Colonic mucosa (tissue), 4 donors: Measurements from ENCODE around the gene TCERG1L. TPM values are rescaled to one million over a fixed set of nuclear protein-coding genes. Genes with fewer than 3 reads are reported as not detected.

ENCODE experiments used
- DNase-seq: peaks from one replicate; pipeline ENCODE4 v3.0.0-alpha.2; 2020
- H3K27ac ChIP-seq: fragments of 200-600 bp; one replicate; pipeline ENCODE4 v1.8.0; 2021
- H3K27me3 ChIP-seq: fragments of 200-600 bp; one replicate; pipeline ENCODE4 v1.8.0; 2021
- H3K36me3 ChIP-seq: fragments of 200-600 bp; one replicate; pipeline ENCODE4 v1.8.0; 2021
- H3K4me1 ChIP-seq: fragments of 200-600 bp; one replicate; pipeline ENCODE4 v1.8.0; 2021; ENCODE audit warnings: mild to moderate bottlenecking
- H3K4me3 ChIP-seq: fragments of 200-600 bp; one replicate; pipeline ENCODE4 v1.8.0; 2021
- H3K9ac ChIP-seq, 2 donors: one replicate each; pipeline ENCODE4 v1.7.0; 2013; ENCODE audit warnings: control low read depth in 2 of 2, low read depth in 2 of 2, low read length in 2 of 2
- H3K9me3 ChIP-seq: fragments of 200-600 bp; one replicate; pipeline ENCODE4 v1.8.0; 2021
- intact Hi-C: fragments of 100-400 bp; cut with DNase I; formaldehyde crosslinking; loops from one replicate; pipeline ENCODE4 v1.14.1; 2022
- total RNA-seq, 2 donors: library from RNA; stranded (reverse); fragmentation: NEBNext Ultra II Directional in 1 of 2; extraction: Animal tissue kit (Norgen Biotek cat#: 25700) in 1 of 2; gene quantifications; one replicate each; pipeline ENCODE4 v1.2.1, GENCODE V29; 2021
- TF ChIP-seq, protein P1 (sequence below): fragments of 200-600 bp; IDR thresholded peaks from one replicate; pipeline ENCODE4 v1.8.0; 2022; ENCODE audit warnings: antibody characterized with exemption, mild to moderate bottlenecking
- donor health status: healthy.
- donor health status: DM: no; HTN: no; CAD: no.
- donor health status: DM: no; HTN: no; CAD: no.

Gene TCERG1L
- total RNA-seq, 2 donors from 2014 or later, result not detected

DNA sequence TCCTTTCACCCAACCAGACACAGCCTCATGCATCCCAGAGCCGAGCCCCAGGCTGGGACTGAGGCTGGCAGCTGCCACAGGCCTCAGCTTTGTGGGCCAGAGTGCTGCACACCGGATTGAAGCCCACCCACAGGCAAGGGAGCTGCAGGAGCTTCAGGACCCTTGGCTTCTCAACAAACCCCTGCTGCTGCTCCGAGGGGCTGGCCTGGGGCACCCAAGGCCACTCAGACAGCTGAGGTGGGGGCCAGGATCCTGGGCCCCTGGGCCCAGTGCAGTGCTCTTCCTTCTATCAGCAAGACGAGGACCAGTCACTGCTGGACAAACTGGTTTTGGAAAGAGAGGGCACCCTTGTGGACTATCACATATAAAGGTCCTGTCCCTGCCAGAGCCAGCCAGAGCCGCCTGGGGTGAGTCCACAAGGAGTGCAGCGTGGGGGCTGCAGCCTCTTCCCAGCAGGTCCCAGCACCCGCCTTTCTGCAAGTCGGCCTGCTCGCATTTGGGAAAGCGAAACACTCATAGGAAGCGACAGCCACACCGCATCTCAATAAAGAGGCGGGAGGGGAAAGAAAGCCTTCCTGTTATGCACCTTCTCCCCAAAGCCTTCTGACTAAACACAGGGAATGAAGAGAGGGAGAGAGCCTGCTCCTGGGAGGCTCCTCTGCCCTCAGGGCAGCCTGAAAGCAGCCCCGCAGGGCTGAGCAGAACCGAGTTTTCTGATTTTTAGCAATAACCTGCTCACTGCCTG, 9.5 kb upstream of the TCERG1L start:
- intact Hi-C loops, result no loop called here
- DNase-seq, result no peak

DNA sequence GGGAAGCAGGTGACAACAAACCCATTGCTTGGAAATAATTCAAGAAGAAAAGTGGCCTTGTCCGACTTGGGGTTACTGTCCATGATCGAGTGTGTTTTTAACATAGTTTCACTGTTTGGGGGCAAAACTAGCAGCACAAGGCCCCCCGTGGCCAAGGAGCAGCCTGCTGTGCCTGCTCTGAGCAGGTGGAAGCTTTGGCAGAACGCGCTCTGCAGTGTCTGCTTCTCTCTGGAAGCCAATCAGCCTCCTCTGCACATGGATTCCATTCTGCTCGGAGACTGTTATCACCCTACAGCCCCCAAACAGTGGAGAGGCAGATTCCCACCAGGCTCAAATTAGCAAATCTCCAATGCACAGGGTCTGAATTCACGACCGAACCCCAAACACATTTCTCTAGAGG, 7.3 kb upstream of the TCERG1L start:
- H3K27ac ChIP-seq, result no peak overlapping the region
- intact Hi-C loops, result no loop called here
- DNase-seq, result no peak
- no peak overlapping the region for H3K4me3 ChIP-seq
- no peaks in the 10 kb centered on the region for H3K27me3 ChIP-seq
- no peak overlapping the region for H3K9ac ChIP-seq
- H3K4me1 ChIP-seq, result no peaks in the 10 kb centered on the region
- H3K36me3 ChIP-seq, result no peaks in the 10 kb centered on the region
- no peaks in the 10 kb centered on the region for H3K9me3 ChIP-seq
- TF ChIP-seq, protein P1, sequence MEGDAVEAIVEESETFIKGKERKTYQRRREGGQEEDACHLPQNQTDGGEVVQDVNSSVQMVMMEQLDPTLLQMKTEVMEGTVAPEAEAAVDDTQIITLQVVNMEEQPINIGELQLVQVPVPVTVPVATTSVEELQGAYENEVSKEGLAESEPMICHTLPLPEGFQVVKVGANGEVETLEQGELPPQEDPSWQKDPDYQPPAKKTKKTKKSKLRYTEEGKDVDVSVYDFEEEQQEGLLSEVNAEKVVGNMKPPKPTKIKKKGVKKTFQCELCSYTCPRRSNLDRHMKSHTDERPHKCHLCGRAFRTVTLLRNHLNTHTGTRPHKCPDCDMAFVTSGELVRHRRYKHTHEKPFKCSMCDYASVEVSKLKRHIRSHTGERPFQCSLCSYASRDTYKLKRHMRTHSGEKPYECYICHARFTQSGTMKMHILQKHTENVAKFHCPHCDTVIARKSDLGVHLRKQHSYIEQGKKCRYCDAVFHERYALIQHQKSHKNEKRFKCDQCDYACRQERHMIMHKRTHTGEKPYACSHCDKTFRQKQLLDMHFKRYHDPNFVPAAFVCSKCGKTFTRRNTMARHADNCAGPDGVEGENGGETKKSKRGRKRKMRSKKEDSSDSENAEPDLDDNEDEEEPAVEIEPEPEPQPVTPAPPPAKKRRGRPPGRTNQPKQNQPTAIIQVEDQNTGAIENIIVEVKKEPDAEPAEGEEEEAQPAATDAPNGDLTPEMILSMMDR, result no peak

More for the DNA sequence above, 9.5 kb upstream of the TCERG1L start:
- TF ChIP-seq, protein P1, result no peak
- Histone ChIP-seq H3K9ac (no peak overlapping the region), H3K27me3 (no peaks in the 10 kb centered on the region), H3K36me3 (no peaks in the 10 kb centered on the region), H3K4me1 (no peaks in the 10 kb centered on the region), H3K4me3 (no peak overlapping the region), H3K9me3 (no peaks in the 10 kb centered on the region), H3K27ac (no peak overlapping the region)

DNA sequence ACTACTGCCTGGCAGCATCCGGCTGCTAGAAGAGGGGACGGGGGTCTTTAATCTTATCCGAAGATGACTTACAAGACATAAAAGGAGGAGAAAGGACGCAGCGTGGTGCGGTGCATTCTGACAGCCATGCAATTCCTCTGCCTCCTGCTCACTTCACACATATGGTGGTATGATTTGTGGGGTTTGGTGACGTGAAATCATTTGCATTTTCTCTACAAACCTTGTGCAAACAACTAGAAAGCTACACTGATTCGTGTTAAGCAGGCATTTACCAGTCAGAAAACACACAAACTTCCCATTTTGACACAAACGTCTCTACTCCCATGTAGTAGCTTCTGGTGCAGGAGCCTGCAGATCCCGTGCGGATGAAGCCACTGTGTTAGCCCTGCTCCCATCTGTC, 6.8 kb upstream of the TCERG1L start:
- H3K36me3 ChIP-seq, result no peaks in the 10 kb centered on the region
- TF ChIP-seq, protein P1, result no peak
- no peaks in the 10 kb centered on the region for H3K4me1 ChIP-seq
- DNase-seq, result no peak
- no peaks in the 10 kb centered on the region for H3K27me3 ChIP-seq
- no peaks in the 10 kb centered on the region for H3K9me3 ChIP-seq
- H3K9ac ChIP-seq, result no peak overlapping the region
- no peak overlapping the region for H3K4me3 ChIP-seq
- intact Hi-C loops, result no loop called here
- H3K27ac ChIP-seq, result no peak overlapping the region

DNA sequence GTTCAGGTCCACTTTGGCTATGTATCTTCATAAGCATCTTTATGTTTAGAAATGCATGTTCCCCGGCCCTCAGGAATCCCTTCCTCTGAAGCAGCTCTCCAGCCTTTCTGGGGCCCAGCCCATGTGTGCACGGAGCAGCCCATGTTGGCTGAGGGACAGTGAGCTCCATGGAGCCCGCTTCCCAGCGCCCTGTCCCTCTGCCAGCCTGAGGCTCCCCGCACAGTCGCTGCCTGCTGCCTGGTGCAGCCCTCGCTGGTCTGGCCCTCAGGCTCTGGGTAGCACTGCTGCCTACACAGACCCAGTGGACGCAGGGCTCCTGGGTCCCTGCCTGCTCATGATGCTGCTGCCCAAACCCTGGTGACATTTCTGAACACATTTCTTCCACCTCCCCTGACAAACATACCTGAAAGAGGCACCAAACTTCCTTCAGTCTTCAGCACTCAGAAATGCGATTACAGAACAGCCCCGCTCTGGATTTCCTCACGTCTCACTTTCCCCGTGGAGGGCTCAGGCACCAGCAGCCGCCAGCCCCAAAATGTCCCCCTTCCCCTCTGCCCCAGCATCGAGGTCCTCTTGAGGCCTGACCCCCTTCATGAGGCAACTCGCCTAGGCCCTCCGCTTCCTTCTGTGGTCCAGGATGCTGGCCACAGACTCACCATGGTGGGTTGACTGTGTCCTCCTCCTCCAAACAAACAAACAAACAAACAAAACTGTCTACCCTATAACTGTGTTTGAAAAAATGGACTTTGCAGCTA, 5.0 kb upstream of the TCERG1L start:
- no peaks in the 10 kb centered on the region for H3K9me3 ChIP-seq
- TF ChIP-seq, protein P1, result no peak
- H3K4me3 ChIP-seq, result no peak overlapping the region
- intact Hi-C loops, result no loop called here
- H3K4me1 ChIP-seq, result no peaks in the 10 kb centered on the region
- H3K27me3 ChIP-seq, result peaks cover 13% of the 10 kb centered on the region
- no peak overlapping the region for H3K9ac ChIP-seq
- H3K27ac ChIP-seq, result no peak overlapping the region
- no peaks in the 10 kb centered on the region for H3K36me3 ChIP-seq
- DNase-seq, result no peak

DNA sequence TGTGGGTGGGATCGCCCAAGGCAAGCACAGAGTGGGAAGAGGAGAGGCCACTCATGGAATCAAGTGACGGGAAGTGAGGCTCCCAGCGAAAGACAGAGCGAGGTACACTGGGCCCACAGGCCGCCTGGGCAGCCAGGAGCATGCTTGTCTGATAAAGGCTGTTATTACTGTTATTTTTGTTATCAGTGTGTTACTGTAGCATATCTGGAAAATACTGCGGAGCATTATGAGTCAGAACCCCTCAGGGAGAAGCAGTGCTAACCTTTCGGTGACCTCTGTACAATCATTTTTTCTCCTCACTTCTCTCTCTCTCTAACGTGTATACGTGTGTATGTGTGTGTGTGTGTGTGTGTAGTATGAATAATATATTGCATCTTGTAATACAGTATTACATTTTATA, 3.8 kb upstream of the TCERG1L start:
- H3K36me3 ChIP-seq, result no peaks in the 10 kb centered on the region
- no peaks in the 10 kb centered on the region for H3K9me3 ChIP-seq
- DNase-seq, result no peak
- TF ChIP-seq, protein P1, result no peak
- no peak overlapping the region for H3K27ac ChIP-seq
- H3K4me1 ChIP-seq, result no peaks in the 10 kb centered on the region
- intact Hi-C loops, result no loop called here
- H3K4me3 ChIP-seq, result no peak overlapping the region
- peaks cover 21% of the 10 kb centered on the region for H3K27me3 ChIP-seq
- no peak overlapping the region for H3K9ac ChIP-seq
